Loucy (cell line): ENCODE data around the gene USH1C.

Experiments
- H2AFZ ChIP-seq: fragments of 200-600 bp; sonication (generic); 2 replicates; pipeline ENCODE4 v1.6.0; 2016; ENCODE audit warnings: antibody characterized with exemption, mild to moderate bottlenecking, low read length, moderate library complexity
- H3F3A ChIP-seq: fragments of 200-600 bp; 2 replicates; pipeline ENCODE4 v1.6.0; 2016; ENCODE audit warnings: antibody characterized with exemption, low read depth, mild to moderate bottlenecking
- H3K27me3 ChIP-seq: fragments of 200-600 bp; sonication (generic); 2 replicates; pipeline ENCODE4 v1.6.1; 2014; ENCODE audit warnings: low read length, mild to moderate bottlenecking; ENCODE audit not compliant: insufficient read depth, poor library complexity, severe bottlenecking
- H3K36me3 ChIP-seq: fragments of 200-600 bp; sonication (generic); 2 replicates; pipeline ENCODE4 v1.6.1; 2016; ENCODE audit warnings: low read length; ENCODE audit not compliant: insufficient read depth
- H3K4me1 ChIP-seq: fragments of 200-600 bp; sonication (generic); 2 replicates; pipeline ENCODE4 v1.5.1; 2014; ENCODE audit warnings: low read length, mild to moderate bottlenecking; ENCODE audit not compliant: insufficient read depth, poor library complexity, severe bottlenecking
- H3K4me2 ChIP-seq: fragments of 200-600 bp; sonication (generic); 2 replicates; pipeline ENCODE4 v1.6.0; 2014; ENCODE audit warnings: antibody characterized with exemption, low read length, low read depth, mild to moderate bottlenecking; ENCODE audit not compliant: poor library complexity, severe bottlenecking
- H3K4me3 ChIP-seq: fragments of 200-600 bp; sonication (generic); 2 replicates; pipeline ENCODE4 v1.5.1; 2014; ENCODE audit warnings: low read length, mild to moderate bottlenecking, mixed read lengths; ENCODE audit not compliant: poor library complexity, severe bottlenecking
- H3K79me2 ChIP-seq: fragments of 200-600 bp; sonication (generic); 2 replicates; pipeline ENCODE4 v1.6.1; 2014; ENCODE audit warnings: low read length; ENCODE audit not compliant: insufficient read depth
- H3K9ac ChIP-seq: fragments of 200-600 bp; sonication (generic); 2 replicates; pipeline ENCODE4 v1.6.0; 2014; ENCODE audit warnings: mild to moderate bottlenecking, low read depth, low read length, moderate library complexity; ENCODE audit not compliant: poor library complexity, severe bottlenecking
- H3K9me2 ChIP-seq: fragments of 200-600 bp; sonication (generic); replicated peaks from 2 replicates; pipeline ENCODE4 v1.6.1; 2016; ENCODE audit warnings: low read depth, low read length, mixed read lengths
- H3K9me3 ChIP-seq: fragments of 200-600 bp; sonication (generic); 2 replicates; pipeline ENCODE4 v1.6.1; 2014; ENCODE audit warnings: mild to moderate bottlenecking, antibody characterized with exemption, low read length, low read depth; ENCODE audit not compliant: insufficient read depth
- H4K20me1 ChIP-seq: fragments of 200-600 bp; sonication (generic); 2 replicates; pipeline ENCODE4 v1.6.0; 2014; ENCODE audit warnings: antibody characterized with exemption, low read length, mild to moderate bottlenecking; ENCODE audit not compliant: insufficient read depth, poor library complexity, severe bottlenecking
- CTCF ChIP-seq: fragments of 200-600 bp; sonication (generic); conservative IDR thresholded peaks from 2 replicates; pipeline ENCODE4 v1.5.1; 2014; ENCODE audit warnings: mild to moderate bottlenecking, antibody characterized with exemption, low read length
- EZH2phosphoT487 ChIP-seq: fragments of 200-600 bp; IDR thresholded peaks from 2 replicates; pipeline ENCODE4 v1.6.1; 2018; ENCODE audit warnings: antibody characterized with exemption, mild to moderate bottlenecking, moderate library complexity, borderline replicate concordance

Gene USH1C

GRCh38 chr11:17452668-17453067 lies 91.5 kb downstream of the USH1C start:
- Histone ChIP-seq H3K79me2 (no peaks in the 10 kb centered on the region), H3K4me3 (no peak overlapping the region), H3K9ac (no peak overlapping the region), H3K9me3 (no peaks in the 10 kb centered on the region), H4K20me1 (no peaks in the 10 kb centered on the region), H3K36me3 (no peaks in the 10 kb centered on the region), H3K4me2 (no peak overlapping the region), H3K4me1 (no peaks in the 10 kb centered on the region), H3K9me2 (no peaks in the 10 kb centered on the region), H3F3A (no peaks in the 10 kb centered on the region), H2AFZ (no peak overlapping the region), H3K27me3 (no peaks in the 10 kb centered on the region)
- no peak for TF ChIP-seq EZH2phosphoT487
- no peak for TF ChIP-seq CTCF

GRCh38 chr11:17449158-17449557 lies 95.1 kb downstream of the USH1C start:
- Histone ChIP-seq H3K9me2 (no peaks in the 10 kb centered on the region), H3K36me3 (no peaks in the 10 kb centered on the region), H2AFZ (no peak overlapping the region), H3K9ac (no peak overlapping the region), H3K27me3 (no peaks in the 10 kb centered on the region), H4K20me1 (no peaks in the 10 kb centered on the region), H3K9me3 (no peaks in the 10 kb centered on the region), H3K79me2 (no peaks in the 10 kb centered on the region), H3F3A (no peaks in the 10 kb centered on the region), H3K4me2 (no peak overlapping the region), H3K4me1 (no peaks in the 10 kb centered on the region), H3K4me3 (no peak overlapping the region)
- no peak for TF ChIP-seq CTCF
- TF ChIP-seq EZH2phosphoT487: no peak

GRCh38 chr11:17446482-17446881 lies 97.7 kb downstream of the USH1C start:
- no peaks in the 10 kb centered on the region for H3K9me3 ChIP-seq
- no peaks in the 10 kb centered on the region for H3K79me2 ChIP-seq
- H3K9ac ChIP-seq: no peak overlapping the region
- H2AFZ ChIP-seq: no peak overlapping the region
- no peak for TF ChIP-seq EZH2phosphoT487
- no peak for TF ChIP-seq CTCF
- no peak overlapping the region for H3K4me3 ChIP-seq
- H3K9me2 ChIP-seq: no peaks in the 10 kb centered on the region
- H3F3A ChIP-seq: no peaks in the 10 kb centered on the region
- H3K36me3 ChIP-seq: no peaks in the 10 kb centered on the region
- H3K4me2 ChIP-seq: no peak overlapping the region
- H3K4me1 ChIP-seq: no peaks in the 10 kb centered on the region
- H3K27me3 ChIP-seq: no peaks in the 10 kb centered on the region
- no peaks in the 10 kb centered on the region for H4K20me1 ChIP-seq
